ENCODE results near the gene RASGRF2.

- TF ChIP-seq CTCF (IDR thresholded peaks at IDR 0.05 in 2 of 3, conservative IDR thresholded peaks at IDR 0.05 in 1 of 3; ENCODE audit: insufficient read depth in 2 of 3, low read depth in 1 of 3, low read length in 3 of 3), result no peak
- TF ChIP-seq POLR2A (conservative IDR thresholded peaks at IDR 0.05), result no peak
Observed at GRCh38 chr5:81195335-81195929, 235.3 kb downstream of the RASGRF2 start.

Measured in K562 (cell line).